Measurements from ENCODE around the gene SLC22A23.

Gene SLC22A23

GRCh38 chr6:3355011-3355357, 101.9 kb downstream of the SLC22A23 start:
- DNase-seq (ENCODE audit: low spot score) = no peak

- DNase-seq (ENCODE audit: low spot score) = no peak
Observed at GRCh38 chr6:3353939-3354338, 102.9 kb downstream of the SLC22A23 start.

GRCh38 chr6:3353213-3353903, 103.5 kb downstream of the SLC22A23 start:
- no peak for DNase-seq (ENCODE audit: low spot score)

- DNase-seq (ENCODE audit: low spot score) = no peak
Observed at GRCh38 chr6:3352678-3353077, 104.2 kb downstream of the SLC22A23 start.

GRCh38 chr6:3351829-3352524, 104.9 kb downstream of the SLC22A23 start:
- DNase-seq (ENCODE audit: low spot score) = no peak

- no peak for DNase-seq (ENCODE audit: low spot score)
Observed at GRCh38 chr6:3351105-3351676, 105.7 kb downstream of the SLC22A23 start.

- no peak for DNase-seq (ENCODE audit: low spot score)
Observed at GRCh38 chr6:3350252-3350796, 106.5 kb downstream of the SLC22A23 start.

GRCh38 chr6:3349388-3350251, 107.2 kb downstream of the SLC22A23 start:
- DNase-seq (ENCODE audit: low spot score) = no peak

GRCh38 chr6:3348821-3349220, 108.0 kb downstream of the SLC22A23 start:
- no peak for DNase-seq (ENCODE audit: low spot score)

- DNase-seq (ENCODE audit: low spot score) = no peak
Observed at GRCh38 chr6:3347826-3348225, 109.0 kb downstream of the SLC22A23 start.

- DNase-seq (ENCODE audit: low spot score) = no peak
Observed at GRCh38 chr6:3347247-3347646, 109.6 kb downstream of the SLC22A23 start.

- DNase-seq (ENCODE audit: low spot score) = no peak
Observed at GRCh38 chr6:3346476-3346875, 110.4 kb downstream of the SLC22A23 start.

- no peak for DNase-seq (ENCODE audit: low spot score)
Observed at GRCh38 chr6:3345836-3346235, 111.0 kb downstream of the SLC22A23 start.

- no peak for DNase-seq (ENCODE audit: low spot score)
Observed at GRCh38 chr6:3343089-3343883, 113.6 kb downstream of the SLC22A23 start.

GRCh38 chr6:3341467-3341866, 115.4 kb downstream of the SLC22A23 start:
- DNase-seq (ENCODE audit: low spot score) = no peak

GRCh38 chr6:3340894-3341293, 116.0 kb downstream of the SLC22A23 start:
- no peak for DNase-seq (ENCODE audit: low spot score)

- DNase-seq (ENCODE audit: low spot score) = no peak
Observed at GRCh38 chr6:3340358-3340802, 116.5 kb downstream of the SLC22A23 start.

- DNase-seq (ENCODE audit: low spot score) = no peak
Observed at GRCh38 chr6:3339811-3340210, 117.0 kb downstream of the SLC22A23 start.

- DNase-seq (ENCODE audit: low spot score) = no peak
Observed at GRCh38 chr6:3337521-3338350, 119.1 kb downstream of the SLC22A23 start.
